GM23248 (cell line): ENCODE data around the gene HMCN1. TPM values are rescaled to one million over a fixed set of nuclear protein-coding genes. Genes with fewer than 3 reads are reported as not detected.

Source experiments
- DNase-seq: peaks from one replicate; pipeline ENCODE4 v3.0.0-alpha.2; 2015
- H2AFZ ChIP-seq: fragments of 200-600 bp; sonication (generic); 2 replicates; pipeline ENCODE4 v1.6.1; 2016; ENCODE audit warnings: antibody characterized with exemption
- H3F3A ChIP-seq: fragments of 200-600 bp; sonication (generic); 2 replicates; pipeline ENCODE4 v1.6.1; 2016; ENCODE audit warnings: mild to moderate bottlenecking, antibody characterized with exemption, mixed run types; ENCODE audit not compliant: insufficient read depth
- H3K27ac ChIP-seq: fragments of 200-600 bp; sonication (generic); 2 replicates; pipeline ENCODE4 v1.5.1; 2016; ENCODE audit warnings: mild to moderate bottlenecking
- H3K27me3 ChIP-seq: fragments of 200-600 bp; sonication (generic); replicated peaks from 2 replicates; pipeline ENCODE4 v1.6.1; 2016; ENCODE audit warnings: mild to moderate bottlenecking; ENCODE audit not compliant: insufficient read depth
- H3K36me3 ChIP-seq: fragments of 200-600 bp; sonication (generic); 2 replicates; pipeline ENCODE4 v1.6.1; 2016; ENCODE audit warnings: low read depth, mild to moderate bottlenecking
- H3K4me1 ChIP-seq: fragments of 200-600 bp; sonication (generic); 2 replicates; pipeline ENCODE4 v1.6.1; 2016; ENCODE audit warnings: mild to moderate bottlenecking; ENCODE audit not compliant: insufficient read depth
- H3K4me2 ChIP-seq: fragments of 200-600 bp; sonication (generic); one replicate; pipeline ENCODE4 v1.6.1; 2016; ENCODE audit warnings: mild to moderate bottlenecking; ENCODE audit not compliant: unreplicated experiment
- H3K4me3 ChIP-seq: fragments of 200-600 bp; sonication (generic); 2 replicates; pipeline ENCODE4 v1.5.1; 2016; ENCODE audit warnings: mild to moderate bottlenecking
- H3K79me2 ChIP-seq: fragments of 200-600 bp; sonication (generic); 2 replicates; pipeline ENCODE4 v1.6.1; 2016; ENCODE audit warnings: mild to moderate bottlenecking; ENCODE audit not compliant: insufficient read depth
- H3K9ac ChIP-seq: fragments of 200-600 bp; sonication (generic); 2 replicates; pipeline ENCODE4 v1.6.1; 2016; ENCODE audit warnings: mild to moderate bottlenecking
- H3K9me2 ChIP-seq: fragments of 200-600 bp; sonication (generic); 2 replicates; pipeline ENCODE4 v1.6.1; 2016; ENCODE audit warnings: mixed run types, mild to moderate bottlenecking, moderate library complexity; ENCODE audit not compliant: insufficient read depth
- H3K9me3 ChIP-seq: fragments of 200-600 bp; sonication (generic); one replicate; pipeline ENCODE4 v1.6.1; 2017; ENCODE audit warnings: low read depth
- H4K20me1 ChIP-seq: fragments of 200-600 bp; sonication (generic); 2 replicates; pipeline ENCODE4 v1.6.0; 2016; ENCODE audit not compliant: insufficient read depth
- EZH2 ChIP-seq: fragments of 200-600 bp; sonication (generic); IDR thresholded peaks from 2 replicates; pipeline ENCODE4 v1.6.1; 2018; ENCODE audit warnings: antibody characterized with exemption, mild to moderate bottlenecking; ENCODE audit not compliant: insufficient read depth, poor library complexity, severe bottlenecking
- EZH2phosphoT487 ChIP-seq: fragments of 200-600 bp; sonication (generic); IDR thresholded peaks from 2 replicates; pipeline ENCODE4 v1.6.1; 2018; ENCODE audit warnings: antibody characterized with exemption, moderate library complexity, mild to moderate bottlenecking, low read depth; ENCODE audit not compliant: insufficient read depth
- WGBS, 2 experiments: methylation state at CpG; one replicate each; pipeline ENCODE4 v1.1.6; 2015 to 2017; ENCODE audit warnings: low lambda C conversion rate in 2 of 2, low coverage in 1 of 2; ENCODE audit errors: missing lambda C conversion rate in 2 of 2; 5-methylcytosine and 5-hydroxymethylcytosine counted together
- in situ Hi-C: fragments of 300-500 bp; cut with MboI; formaldehyde crosslinking; loops from 2 replicates; pipeline ENCODE4 v1.15.0; 2020
- polyA plus RNA-seq: library from polyadenylated mRNA; unstranded; fragments of >200 nt; fragmentation: Nextera tagmentation; extraction: Ambion mirVana; gene quantifications from 2 replicates; pipeline ENCODE4 v1.2.1, GENCODE V29; 2016
- total RNA-seq: library from RNA; depleted of rRNA; stranded (reverse); fragments of >200 nt; shearing (Covaris generic); gene quantifications from 2 replicates; pipeline ENCODE4 v1.2.3, GENCODE V29; 2014

The HMCN1 gene
- total and polyA plus RNA-seq, 2 experiments from 2014 or later = 1.8 to 5.2 TPM

DNA sequence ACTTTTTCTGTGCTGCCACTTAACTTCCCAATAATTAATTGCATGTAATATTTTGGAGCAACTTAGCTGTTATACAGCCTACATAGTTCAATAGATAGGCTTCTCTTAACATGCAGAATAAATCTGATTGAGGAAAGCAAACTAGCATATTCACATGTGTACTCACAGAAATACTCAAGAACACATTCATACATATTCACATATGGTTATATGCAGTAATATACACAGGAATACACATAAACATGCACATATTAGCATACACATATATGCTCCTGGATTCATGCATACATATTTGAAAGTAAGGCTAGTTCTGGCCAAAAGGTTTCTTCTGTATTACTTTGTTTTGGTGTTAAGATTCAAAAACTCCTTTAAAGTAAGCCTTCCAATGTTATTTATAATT, 73.1 kb downstream of the HMCN1 start:
- Histone ChIP-seq H3K4me2 (no peak overlapping the region), H3K9me2 (no peaks in the 10 kb centered on the region; the same call in 1 of the 2 replicates), H3K27ac (no peak overlapping the region), H3K4me1 (peaks cover 17% of the 10 kb centered on the region), H4K20me1 (no peaks in the 10 kb centered on the region), H3K4me3 (no peak overlapping the region), H3F3A (no peaks in the 10 kb centered on the region), H3K36me3 (no peaks in the 10 kb centered on the region), H3K9ac (no peak overlapping the region), H3K79me2 (no peaks in the 10 kb centered on the region), H2AFZ (no peak overlapping the region), H3K27me3 (no peaks in the 10 kb centered on the region), H3K9me3 (no peaks in the 10 kb centered on the region)
- no peak for TF ChIP-seq EZH2
- TF ChIP-seq EZH2phosphoT487 = no peak
- DNase-seq = no peak
- in situ Hi-C loops = loop anchor here (25.0 kb wide), 1 partner anchor 405 kb away; no protein-coding TSS in a partner anchor

DNA sequence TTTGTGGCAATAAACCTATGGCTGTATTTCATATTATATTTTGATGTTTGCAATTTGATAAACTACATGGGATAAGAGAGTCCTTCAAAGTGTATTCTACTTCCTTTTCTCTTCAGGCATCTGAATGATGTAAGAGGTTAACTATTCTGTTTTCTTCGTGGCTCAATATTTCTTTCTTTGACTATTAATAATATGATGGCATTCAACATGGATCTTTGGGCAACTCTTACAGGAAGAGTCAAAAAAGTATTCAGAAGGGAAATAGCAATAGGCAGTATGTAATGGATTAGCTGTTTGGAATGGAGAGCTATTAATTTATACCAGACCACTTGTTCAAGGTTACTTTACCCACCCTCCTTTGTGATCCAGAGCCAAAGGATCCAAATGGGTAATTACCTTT, 74.4 kb downstream of the HMCN1 start:
- H3F3A ChIP-seq = no peaks in the 10 kb centered on the region
- no peaks in the 10 kb centered on the region for H3K27me3 ChIP-seq
- no peak overlapping the region for H3K4me3 ChIP-seq
- no peaks in the 10 kb centered on the region for H3K9me3 ChIP-seq
- H3K9ac ChIP-seq = no peak overlapping the region
- no peaks in the 10 kb centered on the region for H3K36me3 ChIP-seq
- no peak overlapping the region for H2AFZ ChIP-seq
- H3K9me2 ChIP-seq = no peaks in the 10 kb centered on the region; the same call in 1 of the 2 replicates
- TF ChIP-seq EZH2 = no peak
- no peak for TF ChIP-seq EZH2phosphoT487
- no peaks in the 10 kb centered on the region for H3K79me2 ChIP-seq
- H3K27ac ChIP-seq = no peak overlapping the region
- in situ Hi-C loops = loop anchor here (25.0 kb wide), 1 partner anchor 404 kb away; no protein-coding TSS in a partner anchor
- DNase-seq = no peak
- no peaks in the 10 kb centered on the region for H4K20me1 ChIP-seq
- H3K4me1 ChIP-seq = peaks cover 16% of the 10 kb centered on the region
- no peak overlapping the region for H3K4me2 ChIP-seq
- WGBS, 2 experiments = 14 to 19% methylated on average over 1 of the region's 1 CpG

DNA sequence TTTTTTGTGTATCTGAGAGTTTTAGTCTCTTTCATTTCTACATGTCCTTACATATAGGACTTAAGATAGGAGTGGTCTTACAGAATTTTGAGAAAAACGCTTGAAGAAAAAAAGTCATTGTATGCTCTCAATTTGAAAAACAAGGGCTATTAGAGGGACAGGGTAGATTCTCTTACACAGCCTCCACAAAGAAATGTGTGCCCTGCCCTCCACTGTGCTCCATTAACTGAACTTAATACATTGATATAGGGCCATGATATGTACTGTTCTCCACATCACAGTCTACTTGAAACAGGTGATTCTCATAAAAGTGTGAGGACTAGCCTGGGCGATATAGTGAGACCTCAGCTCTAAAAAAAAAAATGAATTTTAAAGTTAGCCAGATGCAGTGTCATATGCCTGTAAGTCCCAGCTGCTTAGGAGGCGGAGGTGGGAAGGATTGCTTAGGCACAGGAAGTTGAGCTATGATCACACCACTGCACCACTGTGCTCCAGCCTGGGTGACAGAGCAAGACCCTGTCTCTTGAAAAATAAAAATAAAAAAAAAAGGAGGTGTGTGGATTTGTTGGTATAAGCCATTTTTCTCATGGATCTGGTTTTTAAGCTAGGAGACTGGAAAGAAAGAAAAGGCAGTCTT, 77.0 kb downstream of the HMCN1 start:
- H4K20me1 ChIP-seq = no peaks in the 10 kb centered on the region
- no peaks in the 10 kb centered on the region for H3K9me3 ChIP-seq
- no peaks in the 10 kb centered on the region for H3K9me2 ChIP-seq
- in situ Hi-C loops = loop anchor here (25.0 kb wide), 1 partner anchor 401 kb away; no protein-coding TSS in a partner anchor
- peaks cover 11% of the 10 kb centered on the region for H3K4me1 ChIP-seq
- no peak overlapping the region for H3K9ac ChIP-seq
- no peaks in the 10 kb centered on the region for H3K36me3 ChIP-seq
- H3K27ac ChIP-seq = no peak overlapping the region
- TF ChIP-seq EZH2 (no peak), EZH2phosphoT487 (no peak)
- 61 to 68% methylated on average over 3 of the region's 3 CpGs for WGBS, 2 experiments
- no peaks in the 10 kb centered on the region for H3K27me3 ChIP-seq
- H3K4me2 ChIP-seq = no peak overlapping the region
- H3F3A ChIP-seq = no peaks in the 10 kb centered on the region
- H2AFZ ChIP-seq = no peak overlapping the region
- H3K4me3 ChIP-seq = no peak overlapping the region
- H3K79me2 ChIP-seq = no peaks in the 10 kb centered on the region
- DNase-seq = no peak

DNA sequence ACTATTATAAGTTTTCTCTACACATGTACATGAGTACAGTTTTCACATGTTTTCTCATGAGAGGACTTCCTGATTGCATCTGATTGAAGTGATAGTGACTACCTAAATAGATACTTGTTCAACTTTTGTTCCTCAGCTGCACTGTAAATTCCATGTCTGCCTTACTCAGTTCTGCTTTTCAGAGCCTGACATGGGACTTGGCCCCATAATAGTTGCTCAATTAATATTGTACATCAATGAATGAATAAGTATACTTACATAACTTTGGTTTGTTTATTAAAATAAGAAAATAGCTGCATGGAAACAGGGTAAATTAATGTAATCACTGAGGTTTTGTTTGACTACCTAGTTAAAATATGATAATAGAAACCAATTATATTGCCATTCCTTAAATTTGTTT, 78.7 kb downstream of the HMCN1 start:
- Histone ChIP-seq H3K4me1 (peaks cover 17% of the 10 kb centered on the region), H4K20me1 (no peaks in the 10 kb centered on the region), H3K4me3 (no peak overlapping the region), H3K9ac (no peak overlapping the region), H3K79me2 (no peaks in the 10 kb centered on the region), H3F3A (no peaks in the 10 kb centered on the region), H3K4me2 (no peak overlapping the region), H3K36me3 (no peaks in the 10 kb centered on the region), H2AFZ (no peak overlapping the region), H3K9me3 (no peaks in the 10 kb centered on the region), H3K27ac (no peak overlapping the region), H3K27me3 (no peaks in the 10 kb centered on the region), H3K9me2 (no peaks in the 10 kb centered on the region)
- DNase-seq = no peak
- no peak for TF ChIP-seq EZH2phosphoT487
- no peak for TF ChIP-seq EZH2
- in situ Hi-C loops = loop anchor here (25.0 kb wide), 1 partner anchor 399 kb away; no protein-coding TSS in a partner anchor
